Neutrophil (primary cell): ENCODE data around the gene CHD9.
"Not testable (repeated sequence)": the region's sequence is repeated elsewhere in the genome, so short reads cannot be mapped to it uniquely, and the experiment has no call there.

Experiments
- H3K27ac ChIP-seq: fragments of 200-600 bp; sonication (generic); 2 replicates; pipeline ENCODE4 v1.5.1; 2016; ENCODE audit warnings: mild to moderate bottlenecking, moderate library complexity
- H3K27me3 ChIP-seq: fragments of 200-600 bp; sonication (generic); 2 replicates; pipeline ENCODE4 v1.6.0; 2016; ENCODE audit warnings: mild to moderate bottlenecking
- H3K36me3 ChIP-seq: fragments of 200-600 bp; sonication (generic); 2 replicates; pipeline ENCODE4 v1.5.1; 2017
- H3K4me1 ChIP-seq, 2 experiments: fragments of 200-600 bp in 1 of 2; sonication (generic) in 1 of 2; 1 replicate in 1 of 2; 2 replicates in 1 of 2; pipeline versions ENCODE4 v1.5.1 to v1.6.1; 2013 to 2016; ENCODE audit warnings: low read depth in 1 of 2, low read length in 1 of 2, mild to moderate bottlenecking in 1 of 2, moderate library complexity in 1 of 2; ENCODE audit not compliant: control insufficient read depth in 1 of 2, insufficient read depth in 1 of 2
- H3K4me3 ChIP-seq, 2 experiments: fragments of 200-600 bp in 1 of 2; sonication (generic) in 1 of 2; 1 replicate in 1 of 2; 2 replicates in 1 of 2; pipeline ENCODE4 v1.5.1; 2013 to 2016; ENCODE audit warnings: low read depth in 1 of 2, low read length in 1 of 2, mild to moderate bottlenecking in 1 of 2, moderate library complexity in 1 of 2
- H3K9me3 ChIP-seq: fragments of 200-600 bp; sonication (generic); 2 replicates; pipeline ENCODE4 v1.5.1; 2016
- CTCF ChIP-seq: fragments of 200-600 bp; sonication (generic); IDR thresholded peaks from 2 replicates; pipeline ENCODE4 v1.5.1; 2016; ENCODE audit warnings: antibody characterized with exemption

CHD9 gene

GRCh38 chr16:53073022-53073421 lies 18.2 kb downstream of the CHD9 start:
- Histone ChIP-seq H3K9me3 (no peaks in the 10 kb centered on the region), H3K4me3 (no peak overlapping the region), H3K36me3 (no peaks in the 10 kb centered on the region), H3K27ac (no peak overlapping the region), H3K27me3 (no peaks in the 10 kb centered on the region), H3K4me1 (peaks cover 5 to 20% of the 10 kb centered on the region in 2 experiments)
- TF ChIP-seq CTCF: no peak

GRCh38 chr16:53074296-53074695 lies 19.5 kb downstream of the CHD9 start:
- H3K4me3 ChIP-seq, H3K36me3 ChIP-seq, H3K27ac ChIP-seq, H3K9me3 ChIP-seq, H3K27me3 ChIP-seq: not testable (repeated sequence)
- H3K4me1 ChIP-seq: peaks cover 5 to 15% of the 10 kb centered on the region in 2 experiments

- H3K4me3 ChIP-seq, H3K27me3 ChIP-seq, H3K27ac ChIP-seq, H3K36me3 ChIP-seq, H3K9me3 ChIP-seq: not testable (repeated sequence)
- H3K4me1 ChIP-seq: peaks cover 5 to 15% of the 10 kb centered on the region in 2 experiments
These were observed 20.7 kb downstream of the CHD9 start for GRCh38 chr16:53075461-53075860.

GRCh38 chr16:53078247-53078646 lies 23.5 kb downstream of the CHD9 start:
- no peak for TF ChIP-seq CTCF
- no peaks in the 10 kb centered on the region for H3K27me3 ChIP-seq
- no peak overlapping the region for H3K27ac ChIP-seq
- H3K36me3 ChIP-seq: no peaks in the 10 kb centered on the region
- H3K4me3 ChIP-seq: no peak overlapping the region
- H3K9me3 ChIP-seq: no peaks in the 10 kb centered on the region
- H3K4me1 ChIP-seq: no peaks in the 10 kb centered on the region

- Histone ChIP-seq H3K36me3 (no peaks in the 10 kb centered on the region), H3K27me3 (no peaks in the 10 kb centered on the region), H3K4me3 (no peak overlapping the region), H3K9me3 (no peaks in the 10 kb centered on the region), H3K27ac (no peak overlapping the region), H3K4me1 (no peaks in the 10 kb centered on the region)
- TF ChIP-seq CTCF: no peak
These were observed 24.1 kb downstream of the CHD9 start for GRCh38 chr16:53078765-53079485.

GRCh38 chr16:53080345-53081031 lies 25.7 kb downstream of the CHD9 start:
- Histone ChIP-seq H3K4me3 (no peak overlapping the region), H3K27ac (no peak overlapping the region), H3K9me3 (no peaks in the 10 kb centered on the region), H3K36me3 (no peaks in the 10 kb centered on the region), H3K27me3 (no peaks in the 10 kb centered on the region), H3K4me1 (no peaks in the 10 kb centered on the region)
- no peak for TF ChIP-seq CTCF
